ENCODE measurements around the gene PADI3.

GRCh38 chr1:17292299-17293160 is 43.6 kb downstream of the PADI3 start:
- TF ChIP-seq POLR2A (IDR thresholded peaks at IDR 0.05; ENCODE audit: extremely low read depth, insufficient read length) (no peak), CTCF (IDR thresholded peaks at IDR 0.05; ENCODE audit: low read depth, low read length) (no peak), MYC (IDR thresholded peaks at IDR 0.05; ENCODE audit: low read depth, low read length) (no peak), MAX (IDR thresholded peaks at IDR 0.05; ENCODE audit: low read depth, low read length) (no peak)
